ENCODE data around the gene ZNF316.
A peak's percentile ranks its signal among the peaks of the same experiment; 100 is the strongest.

DNA sequence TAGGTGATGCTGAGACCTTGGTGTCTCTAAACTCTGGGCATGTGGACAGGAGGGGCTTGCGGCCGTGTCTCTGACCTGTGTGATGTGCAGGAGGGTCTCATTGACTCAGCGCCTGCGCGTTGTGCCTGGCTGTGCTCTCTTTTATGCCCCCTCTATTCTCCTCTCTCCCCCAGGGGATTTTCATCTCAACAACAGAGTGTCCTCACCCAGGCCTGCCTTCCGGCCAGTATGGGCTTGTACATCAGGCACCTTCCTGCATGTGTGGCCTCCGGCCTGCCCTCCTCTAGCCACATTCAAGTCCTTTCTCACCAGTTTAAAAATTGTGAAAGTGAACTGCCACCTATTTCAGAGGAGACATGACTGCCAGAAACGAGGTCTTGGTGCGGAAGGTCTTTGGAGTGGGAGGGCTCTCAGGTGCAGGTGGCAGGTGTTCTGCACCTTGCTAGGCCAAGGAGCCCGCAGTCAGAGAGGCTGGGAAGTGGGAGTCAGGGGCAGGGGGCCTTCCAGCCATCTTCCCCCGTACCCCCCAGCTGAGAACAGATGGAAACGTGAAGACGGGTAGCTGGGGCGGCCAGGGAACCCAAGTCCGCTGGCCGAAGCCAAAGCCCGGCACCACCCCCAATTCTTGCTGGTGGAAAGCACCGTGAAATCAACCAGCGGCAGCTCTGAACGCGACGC, 47.8 kb upstream of the ZNF316 start:
- TF ChIP-seq, protein P1, sequence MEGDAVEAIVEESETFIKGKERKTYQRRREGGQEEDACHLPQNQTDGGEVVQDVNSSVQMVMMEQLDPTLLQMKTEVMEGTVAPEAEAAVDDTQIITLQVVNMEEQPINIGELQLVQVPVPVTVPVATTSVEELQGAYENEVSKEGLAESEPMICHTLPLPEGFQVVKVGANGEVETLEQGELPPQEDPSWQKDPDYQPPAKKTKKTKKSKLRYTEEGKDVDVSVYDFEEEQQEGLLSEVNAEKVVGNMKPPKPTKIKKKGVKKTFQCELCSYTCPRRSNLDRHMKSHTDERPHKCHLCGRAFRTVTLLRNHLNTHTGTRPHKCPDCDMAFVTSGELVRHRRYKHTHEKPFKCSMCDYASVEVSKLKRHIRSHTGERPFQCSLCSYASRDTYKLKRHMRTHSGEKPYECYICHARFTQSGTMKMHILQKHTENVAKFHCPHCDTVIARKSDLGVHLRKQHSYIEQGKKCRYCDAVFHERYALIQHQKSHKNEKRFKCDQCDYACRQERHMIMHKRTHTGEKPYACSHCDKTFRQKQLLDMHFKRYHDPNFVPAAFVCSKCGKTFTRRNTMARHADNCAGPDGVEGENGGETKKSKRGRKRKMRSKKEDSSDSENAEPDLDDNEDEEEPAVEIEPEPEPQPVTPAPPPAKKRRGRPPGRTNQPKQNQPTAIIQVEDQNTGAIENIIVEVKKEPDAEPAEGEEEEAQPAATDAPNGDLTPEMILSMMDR (IDR thresholded peaks at IDR 0.05) = peak in 1 of 4 experiments; percentile 23
- no peak for TF ChIP-seq POLR2A (IDR thresholded peaks at IDR 0.05)
